Breast epithelium (tissue), 3 donors: ENCODE results near the gene CEBPA.

Source experiments
- POLR2A ChIP-seq: fragments of 450-650 bp; IDR thresholded peaks from one replicate; pipeline ENCODE4 v1.6.1; 2016; ENCODE audit warnings: antibody characterized with exemption, mild to moderate bottlenecking, moderate library complexity
- POLR2AphosphoS5 ChIP-seq, 3 donors: sonication (generic); formaldehyde crosslinking; IDR thresholded peaks; one replicate each; pipeline ENCODE4 v1.6.1; 2017; ENCODE audit warnings: antibody characterized with exemption in 3 of 3

DNA sequence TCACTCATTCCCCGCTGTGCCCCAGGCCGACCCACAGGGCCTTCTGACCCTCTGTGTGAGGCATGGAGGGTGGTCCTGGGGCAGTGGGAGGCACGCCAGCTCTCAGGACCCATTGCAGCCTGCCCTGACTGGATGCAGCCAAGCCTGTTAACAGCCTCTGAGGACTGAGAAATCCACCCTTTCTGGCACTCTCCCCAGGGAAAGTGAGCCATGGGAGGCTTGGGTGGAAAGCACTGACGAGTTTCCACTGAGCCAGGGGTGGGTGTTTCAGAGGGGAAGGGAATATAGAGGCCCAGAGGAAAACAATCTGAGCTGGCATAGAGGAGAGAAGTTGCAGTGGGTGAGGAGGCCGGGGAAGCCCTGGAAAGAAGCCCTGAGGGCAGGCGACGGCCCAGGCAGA is 46.1 kb downstream of the CEBPA start:
- TF ChIP-seq POLR2A = no peak
- TF ChIP-seq POLR2AphosphoS5 (IDR thresholded peaks at IDR 0.05) = no peak
